HG03066 (cell line): Measurements from ENCODE around the gene FCMR.
"Not testable (repeated sequence)": the region's sequence is repeated elsewhere in the genome, so short reads cannot be mapped to it uniquely, and the experiment has no call there.

Experiments
- ATAC-seq: cut with Tn5 transposase; IDR thresholded peaks from one replicate; pipeline ENCODE4 v1.9.1; 2021; ENCODE audit warnings: low read depth; ENCODE audit not compliant: unreplicated experiment

The FCMR gene

DNA sequence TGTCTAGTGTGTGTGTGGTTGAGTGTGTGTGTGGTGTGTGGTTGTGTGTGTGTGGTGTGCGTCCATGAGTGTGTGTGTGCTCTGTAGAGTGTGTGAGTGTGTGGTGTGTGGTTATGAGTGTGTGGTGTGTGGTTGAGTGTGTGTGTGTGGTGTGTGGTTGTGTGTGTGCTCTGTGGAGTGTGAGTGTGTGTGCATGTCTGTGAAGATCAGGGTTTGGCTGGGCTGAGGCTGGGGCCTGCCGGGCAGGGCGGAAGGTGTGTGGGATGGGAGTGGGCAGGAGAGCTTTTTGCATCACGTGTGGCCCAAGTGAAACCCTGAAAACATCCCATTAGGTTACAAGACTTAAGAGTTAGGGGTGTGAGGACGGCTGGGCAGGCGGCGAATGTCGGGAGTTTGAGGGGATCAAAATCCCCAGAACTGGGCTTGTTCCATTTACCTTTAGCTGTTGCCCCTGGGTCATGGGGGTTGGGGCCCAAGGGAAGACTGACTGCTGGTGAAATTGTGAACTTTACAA is 2.9 kb upstream of the FCMR start:
- ATAC-seq, result peak; percentile 23

- ATAC-seq, result not testable (repeated sequence)
Measured at GRCh38 chr1:206923961-206924557, 2.3 kb upstream of the FCMR start.

DNA sequence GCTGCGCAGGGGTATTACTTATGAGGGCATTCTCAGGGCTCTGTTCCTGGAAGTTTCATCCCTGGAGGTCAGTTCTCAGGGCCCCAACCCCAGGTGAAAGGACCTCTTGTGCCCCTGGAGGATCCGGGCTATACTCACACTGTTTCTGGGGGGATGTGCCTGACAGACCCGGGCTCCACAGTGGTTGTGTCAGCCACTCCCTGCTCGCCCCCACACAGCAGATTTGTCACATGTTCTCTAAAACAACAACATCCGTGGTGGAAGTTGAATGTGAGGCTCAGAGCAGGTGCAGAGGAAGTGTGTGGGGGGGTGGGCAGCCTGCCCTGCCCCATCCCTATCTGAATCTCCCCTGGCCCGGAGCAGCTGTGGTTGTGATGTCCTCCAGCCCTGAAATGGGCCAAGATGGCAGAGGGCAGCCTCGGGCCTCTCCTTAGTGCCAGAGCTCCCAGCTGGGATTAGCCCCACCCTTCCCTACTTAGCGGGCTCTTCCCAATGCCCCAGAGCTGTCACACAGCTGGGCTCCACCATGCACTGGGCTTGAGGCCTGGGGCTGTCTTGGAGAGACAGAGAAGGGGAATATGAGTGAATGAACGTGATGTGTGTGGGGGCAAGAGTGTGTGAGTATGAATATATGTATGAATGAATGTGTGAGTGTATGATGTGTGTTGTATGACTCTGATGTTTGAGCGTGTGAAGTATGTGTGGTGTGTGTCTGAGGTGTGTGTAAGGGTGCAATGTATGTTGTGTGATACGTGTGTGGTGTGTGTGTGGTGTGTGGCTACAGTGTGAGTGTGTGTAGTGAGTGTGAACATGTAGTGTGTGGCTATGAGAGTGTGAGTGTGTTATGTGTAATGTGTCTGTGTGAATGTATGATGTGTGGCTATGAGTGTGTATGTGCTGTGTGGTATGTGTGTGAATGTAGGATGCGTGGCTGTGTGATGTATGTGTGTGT is 1.5 kb upstream of the FCMR start:
- peak; percentile 47 for ATAC-seq

GRCh38 chr1:206922524-206922923 is 783 bp upstream of the FCMR start:
- ATAC-seq, result no peak

GRCh38 chr1:206918076-206918475 is 3.7 kb downstream of the FCMR start:
- ATAC-seq, result no peak

- ATAC-seq, result no peak
Measured at GRCh38 chr1:206916000-206916709, 5.6 kb downstream of the FCMR start.

GRCh38 chr1:206915030-206915735 is 6.6 kb downstream of the FCMR start:
- ATAC-seq, result no peak

DNA sequence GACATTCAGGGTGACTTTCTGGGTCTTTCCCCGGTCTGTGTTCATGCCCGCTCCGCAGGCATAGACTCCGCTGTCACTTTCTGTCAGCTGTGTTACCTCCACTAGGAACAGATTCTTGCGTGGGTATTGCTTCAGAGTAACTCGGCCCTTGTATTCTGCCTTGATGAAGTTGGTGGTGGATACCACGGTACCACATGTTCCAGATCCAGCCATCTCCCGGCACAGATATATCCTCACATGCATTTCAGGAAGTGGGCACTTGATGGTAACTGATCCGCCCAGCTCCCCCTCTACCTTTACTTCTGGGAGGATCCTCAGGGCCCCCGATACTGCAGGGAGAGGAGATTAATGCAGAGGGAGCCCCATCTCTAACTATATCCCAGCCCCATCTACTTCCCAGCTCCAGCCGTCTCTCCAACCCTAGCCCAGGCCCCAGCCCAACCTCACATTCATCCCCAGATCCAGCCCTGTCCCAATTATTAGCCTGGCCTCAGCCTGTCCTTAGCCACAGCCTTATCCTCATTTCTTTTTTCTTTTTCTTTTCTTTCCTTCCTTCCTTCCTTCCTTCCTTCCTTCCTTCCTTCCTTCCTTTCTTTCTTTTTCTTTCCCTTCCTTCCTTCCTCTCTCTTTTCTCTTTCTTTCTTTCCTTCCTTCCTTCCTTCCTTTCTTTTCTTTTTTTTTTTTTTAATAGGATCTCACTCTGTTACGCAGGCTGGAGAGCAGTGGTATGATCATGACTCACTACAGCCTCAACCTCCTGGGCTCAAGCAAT is 7.8 kb downstream of the FCMR start:
- no peak for ATAC-seq

- peak; percentile 58 for ATAC-seq
Measured at GRCh38 chr1:206912445-206913095, 9.2 kb downstream of the FCMR start.

DNA sequence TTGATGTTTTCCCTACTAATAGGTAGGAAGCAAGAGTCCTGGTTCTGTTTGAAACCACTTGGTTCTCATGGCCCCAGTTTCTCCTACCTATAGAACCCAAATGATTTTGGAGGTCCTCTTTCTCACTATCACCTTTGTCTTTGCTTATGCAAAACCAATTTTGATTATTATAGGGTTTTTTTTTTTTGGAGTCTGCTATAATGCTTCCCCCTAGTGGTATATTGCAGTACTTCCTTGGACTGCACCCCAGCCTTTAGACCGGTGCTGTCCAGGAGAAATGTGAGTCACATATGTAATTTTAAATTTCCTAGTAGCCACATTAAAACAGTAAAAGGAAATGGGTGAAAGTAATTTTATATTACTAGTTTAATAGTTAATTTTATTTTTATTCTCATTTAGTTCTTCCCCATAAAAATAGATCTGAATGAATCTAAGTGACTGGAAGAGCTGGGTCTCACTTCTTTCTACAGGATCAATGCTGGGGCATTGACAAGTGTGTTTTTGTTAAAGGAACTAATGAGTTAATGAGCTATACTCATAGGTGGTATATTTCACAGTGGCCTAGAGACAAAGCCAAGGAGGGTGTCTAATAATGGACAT is 10.6 kb downstream of the FCMR start:
- ATAC-seq, result no peak

GRCh38 chr1:206909883-206910318 is 11.8 kb downstream of the FCMR start:
- no peak for ATAC-seq

DNA sequence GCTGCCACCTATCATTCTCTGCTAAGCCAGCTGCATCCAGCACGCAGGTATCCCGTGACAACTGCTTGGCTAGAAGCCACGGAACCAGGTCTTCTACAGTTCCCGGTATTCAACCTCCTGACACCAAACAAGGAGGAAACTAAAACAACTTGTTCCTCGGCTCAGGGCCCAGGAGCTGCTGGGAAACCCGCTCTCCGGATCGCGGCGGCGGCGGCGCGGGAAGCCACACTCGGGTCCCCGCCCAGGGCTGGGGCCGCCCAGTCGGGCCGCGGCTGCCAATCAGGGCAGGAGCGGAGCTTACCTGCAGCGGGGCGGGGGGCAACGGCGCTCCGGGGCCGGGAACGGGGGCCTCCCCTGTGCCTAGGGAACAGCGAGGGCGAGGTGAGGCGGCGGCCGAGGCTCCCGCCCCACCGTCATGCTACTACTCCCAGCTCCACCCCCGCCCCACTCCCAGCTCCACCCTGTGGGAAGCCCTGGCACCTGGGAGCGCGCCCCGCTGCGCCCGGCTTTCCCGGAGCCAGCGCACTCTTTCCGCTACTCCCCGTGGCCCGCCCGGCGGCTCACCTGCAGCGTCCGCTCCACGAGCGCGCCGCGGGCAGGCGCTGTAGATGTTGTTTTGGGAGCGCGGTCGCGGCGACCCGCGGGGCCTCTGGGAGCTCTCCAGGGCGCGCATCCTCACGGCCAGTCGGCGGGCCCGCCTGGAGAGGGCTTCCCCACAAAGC is 12.4 kb downstream of the FCMR start:
- no peak for ATAC-seq

- no peak for ATAC-seq
Measured at GRCh38 chr1:206908038-206908437, 13.7 kb downstream of the FCMR start.

GRCh38 chr1:206907304-206907991 is 14.3 kb downstream of the FCMR start:
- ATAC-seq, result no peak

GRCh38 chr1:206905295-206906164 is 16.2 kb downstream of the FCMR start:
- no peak for ATAC-seq

DNA sequence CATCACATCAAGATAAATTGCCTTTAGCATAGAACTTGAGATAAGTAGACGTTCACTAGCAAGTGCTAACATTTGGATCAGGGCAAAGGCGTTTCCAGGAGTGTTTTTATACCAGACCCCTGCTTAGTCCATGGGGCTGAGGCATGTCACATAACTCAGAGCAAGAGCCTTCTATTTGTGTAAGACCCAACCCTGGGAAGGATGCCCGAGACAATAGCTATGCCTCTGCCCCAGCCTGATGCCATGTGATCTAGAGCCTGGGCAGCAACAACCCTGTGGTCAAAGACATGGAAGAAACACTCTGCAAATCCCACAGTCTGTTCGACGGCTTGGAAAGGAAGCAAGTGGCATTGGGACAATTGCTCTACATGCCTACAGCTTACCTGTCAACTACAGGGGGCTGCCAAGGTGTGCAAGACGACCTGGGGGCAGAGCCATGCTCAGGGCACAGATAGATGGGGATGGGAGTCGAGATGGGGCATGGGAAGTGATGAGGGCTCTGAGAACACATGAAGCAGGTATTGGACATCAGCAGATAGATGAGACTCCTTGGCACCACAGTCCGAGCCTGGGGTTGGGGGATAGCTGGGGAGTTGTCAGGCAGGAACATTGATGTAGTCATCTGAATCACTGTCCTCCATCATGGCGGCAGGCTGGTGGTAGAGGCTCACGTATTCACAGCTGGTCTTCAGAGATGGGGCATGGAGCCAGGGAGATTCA is 17.2 kb downstream of the FCMR start:
- no peak for ATAC-seq
